T follicular helper cell (primary cell): ENCODE results near the gene ELFN1.

Experiments used
- DNase-seq: peaks from one replicate; pipeline ENCODE4 v3.0.0-alpha.2; 2020; ENCODE audit warnings: low read depth

The ELFN1 gene

DNA sequence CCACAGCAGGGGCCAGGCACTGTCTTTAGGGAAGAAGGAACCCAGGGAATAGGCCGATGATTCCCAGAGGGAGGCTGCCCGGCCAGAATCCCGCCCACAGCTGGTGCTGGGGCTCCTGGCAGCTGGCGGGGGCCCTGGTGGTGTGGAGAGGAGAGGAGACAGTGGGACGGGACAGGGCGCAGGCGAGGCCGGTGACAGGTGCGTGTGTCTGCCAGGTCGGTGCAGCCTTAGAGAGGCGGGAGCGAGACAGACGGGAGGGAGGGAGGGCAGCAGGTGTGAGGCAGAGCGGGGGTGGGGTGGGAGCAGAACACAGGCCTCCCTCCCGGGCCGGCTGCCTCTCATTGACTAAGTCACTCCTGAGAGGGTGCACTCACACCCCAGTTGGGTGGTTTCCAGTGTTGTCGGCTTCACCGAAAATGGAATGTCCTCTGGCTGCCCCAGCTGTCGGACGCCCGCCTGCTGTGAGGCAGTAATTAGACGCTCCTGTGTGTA, 55.2 kb downstream of the ELFN1 start:
- DNase-seq: no peak

DNA sequence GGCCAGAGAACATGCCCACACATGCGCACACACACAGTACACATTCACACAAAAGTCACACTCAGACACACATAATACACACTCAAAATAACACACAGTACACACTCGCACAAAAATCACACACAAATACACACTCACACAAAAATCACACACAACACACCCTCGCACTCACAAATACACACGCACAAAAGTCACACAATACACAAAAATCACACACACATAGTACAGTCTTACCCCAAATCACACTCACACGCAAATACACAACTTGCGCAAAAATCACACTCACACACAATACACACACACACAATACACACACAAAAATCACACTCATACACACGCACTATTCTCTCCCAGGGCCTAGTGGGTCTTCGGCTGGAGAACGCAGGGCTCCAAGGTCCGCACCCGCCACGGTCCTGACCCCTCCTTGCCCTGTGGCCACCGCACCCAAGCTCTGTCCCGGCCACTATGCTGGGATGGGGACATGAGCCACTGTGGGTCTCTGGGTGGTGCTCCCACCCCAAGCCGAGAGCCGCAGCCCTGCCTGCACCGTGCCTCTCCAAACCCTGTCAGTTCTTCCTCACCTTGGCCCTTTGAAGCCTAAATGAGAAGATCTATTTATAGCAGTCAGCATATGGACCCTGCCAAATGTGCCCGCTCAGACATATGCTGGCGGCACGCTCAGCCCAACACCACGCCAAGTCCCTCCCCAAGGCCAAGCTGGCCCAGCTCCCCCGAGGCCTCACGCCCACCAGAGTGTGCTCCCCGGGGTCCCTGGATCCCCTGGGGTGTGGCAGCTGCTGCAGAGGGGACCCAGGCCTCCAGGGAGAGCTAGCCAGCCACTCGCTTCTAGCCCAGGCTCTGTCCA, 55.9 kb downstream of the ELFN1 start:
- no peak for DNase-seq

DNA sequence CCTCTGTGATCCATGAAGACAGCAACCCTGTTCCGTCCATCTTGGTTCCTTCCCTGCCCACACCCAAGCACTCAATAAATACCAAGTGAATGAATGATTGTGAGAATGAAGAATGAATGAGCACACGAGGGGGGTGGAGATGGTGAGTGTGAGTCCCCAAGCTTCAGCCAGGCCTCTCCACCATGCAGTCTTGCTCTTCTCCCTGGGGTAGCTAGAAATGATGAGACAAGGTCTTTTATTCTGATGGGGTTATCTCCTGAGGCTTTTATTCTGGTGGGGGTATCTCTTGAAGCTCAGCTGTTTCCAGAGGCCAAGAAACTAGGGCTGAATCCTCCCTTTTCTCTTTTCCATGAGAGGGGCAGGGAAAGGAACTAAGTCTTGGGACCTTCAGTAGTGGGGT, 57.0 kb downstream of the ELFN1 start:
- DNase-seq: no peak

DNA sequence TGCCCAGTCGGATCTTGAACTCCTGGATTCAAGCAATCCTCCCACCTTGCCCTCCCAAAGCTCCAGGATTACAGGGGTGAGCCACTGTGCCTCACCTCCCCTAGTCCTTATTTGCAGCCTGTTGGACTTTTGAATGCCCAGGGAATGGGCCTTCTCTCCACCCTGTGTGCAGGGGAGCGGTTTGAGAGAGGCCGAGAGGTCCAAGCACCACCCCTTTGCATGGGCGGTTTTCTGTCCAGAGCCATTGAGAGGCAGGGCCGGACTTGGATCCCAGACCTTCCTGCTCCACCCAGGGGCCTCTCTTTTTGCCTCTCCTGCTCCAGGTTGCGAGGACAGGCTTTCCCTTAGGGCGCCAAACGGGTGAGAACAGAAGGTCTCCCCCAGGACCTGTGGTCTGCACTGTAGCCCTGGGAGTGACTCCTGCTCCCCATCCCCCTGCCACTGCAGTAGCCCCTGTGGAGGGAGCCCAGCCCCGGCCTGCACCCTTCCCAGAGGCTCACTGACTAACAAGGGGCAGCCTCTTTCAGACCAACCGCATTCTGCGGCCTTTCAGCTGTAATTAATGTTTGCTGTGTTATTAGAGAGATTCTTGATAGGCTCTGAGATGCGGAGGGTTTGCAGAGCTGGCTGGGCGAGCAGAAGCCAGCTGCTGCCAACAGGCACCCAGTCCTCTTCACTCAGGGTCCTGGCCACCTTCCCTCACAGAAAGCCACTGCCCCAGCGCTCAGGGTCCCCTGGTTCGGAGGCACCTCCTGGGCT, 57.9 kb downstream of the ELFN1 start:
- DNase-seq: no peak

DNA sequence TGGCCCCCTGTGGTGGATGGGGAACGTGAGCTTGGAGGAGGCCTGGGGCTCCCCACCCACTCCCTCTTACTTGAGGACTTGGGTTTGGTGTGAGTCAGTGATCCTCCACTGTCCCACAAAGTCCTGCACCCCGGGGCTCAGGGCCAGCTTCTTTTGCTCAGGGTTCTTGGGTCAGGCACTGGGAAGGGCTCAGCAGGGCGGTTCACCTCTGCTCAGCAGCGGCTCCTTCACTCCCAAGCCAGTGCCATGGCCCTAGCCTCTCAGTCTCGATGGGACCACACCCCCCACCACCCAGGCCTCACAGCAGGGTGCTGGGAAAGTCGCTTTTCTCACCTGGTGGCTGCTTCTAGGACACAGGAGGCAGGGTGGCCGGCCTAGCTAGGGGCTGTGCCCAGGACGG, 59.1 kb downstream of the ELFN1 start:
- DNase-seq: no peak

DNA sequence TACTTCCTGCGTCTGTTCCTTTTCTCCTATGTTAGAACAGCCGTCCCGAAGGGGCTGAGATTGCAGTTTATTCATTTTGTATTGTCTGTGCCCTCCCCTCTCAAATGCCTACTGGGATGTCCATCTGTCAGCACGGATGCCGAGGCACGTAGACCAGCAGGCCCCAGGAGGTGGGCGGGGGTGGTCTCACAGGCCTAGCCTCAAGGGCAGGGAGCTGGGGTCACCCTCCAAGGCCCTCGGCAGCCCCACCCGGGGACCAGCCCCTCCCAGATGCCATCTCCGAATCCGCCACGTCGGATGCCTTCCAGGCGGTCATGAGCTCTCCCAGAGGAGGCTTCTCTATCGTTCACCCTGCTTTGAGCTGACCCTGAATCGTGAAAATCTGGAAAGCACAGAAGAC, 59.7 kb downstream of the ELFN1 start:
- no peak for DNase-seq

DNA sequence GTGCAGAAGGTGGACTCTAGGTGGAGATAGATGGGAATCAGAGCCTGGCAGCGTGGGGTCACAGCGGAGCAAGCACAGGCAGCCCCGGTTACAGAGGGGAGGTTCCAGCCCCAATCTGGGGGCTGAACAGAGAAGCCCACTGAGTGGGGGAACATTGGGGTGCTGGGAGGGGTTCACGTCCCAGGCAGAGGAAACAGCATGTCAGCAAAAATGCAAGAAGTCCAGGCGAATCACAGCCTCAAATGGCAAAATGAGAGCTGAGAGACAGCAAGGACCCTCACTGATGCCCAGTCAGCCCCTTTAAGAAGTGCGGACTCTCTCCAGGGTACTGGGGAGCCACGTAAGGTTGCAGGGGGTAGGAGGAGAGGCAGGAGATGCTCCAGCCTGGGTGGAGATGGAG, 62.0 kb downstream of the ELFN1 start:
- DNase-seq: no peak

DNA sequence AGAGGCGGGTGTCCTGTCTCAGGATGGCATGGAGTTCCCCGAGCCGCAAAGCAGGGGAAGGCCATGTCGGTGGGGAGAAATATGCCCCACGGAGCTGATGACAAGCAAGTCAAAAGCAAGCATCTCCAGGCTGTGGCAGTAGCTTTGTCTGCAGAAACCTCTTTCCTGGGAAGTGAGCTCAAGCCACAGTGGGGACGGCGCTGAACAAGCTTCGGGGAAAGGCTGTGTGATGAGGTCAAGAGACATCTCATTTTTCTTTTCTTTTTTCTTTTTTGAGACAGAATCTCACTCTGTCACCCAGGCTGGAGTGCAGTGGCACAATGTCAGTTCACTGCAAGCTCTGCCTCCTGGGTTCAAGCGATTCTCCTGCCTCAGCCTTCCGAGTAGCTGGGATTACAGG, 62.6 kb downstream of the ELFN1 start:
- no peak for DNase-seq

DNA sequence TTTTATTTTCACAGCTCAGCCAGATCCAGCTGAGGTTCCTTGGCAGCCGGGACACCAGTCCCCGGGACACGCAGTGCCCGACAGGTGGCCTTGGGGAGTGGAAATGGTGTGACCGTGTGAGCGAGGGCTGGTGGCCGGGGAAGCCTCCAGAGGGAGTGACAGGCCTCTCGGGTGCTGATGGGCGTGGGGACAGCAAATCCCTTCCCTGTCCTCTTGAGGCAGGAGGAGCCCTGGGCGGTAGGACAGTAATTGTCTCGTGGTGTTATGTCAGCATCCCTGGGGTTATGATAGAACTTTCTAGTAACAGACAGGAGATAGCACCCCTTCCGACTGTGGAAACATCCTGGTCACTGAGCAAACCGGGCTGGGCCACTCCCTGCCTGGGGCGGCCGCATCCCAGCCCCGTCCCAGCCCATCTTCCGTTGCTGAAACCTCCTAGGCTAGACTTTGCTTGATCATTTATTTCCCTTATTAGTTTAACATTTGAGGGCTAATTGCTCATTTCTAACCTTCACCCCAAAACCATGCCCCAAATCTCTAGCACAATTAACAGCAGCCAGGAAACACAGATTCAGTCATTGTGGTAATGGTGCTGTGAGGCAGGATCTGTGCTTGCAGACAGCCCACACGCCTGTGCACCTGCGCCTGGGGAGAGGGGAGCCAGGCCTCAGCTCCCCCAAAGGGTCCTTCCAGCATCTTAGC, 63.3 kb downstream of the ELFN1 start:
- DNase-seq: no peak

DNA sequence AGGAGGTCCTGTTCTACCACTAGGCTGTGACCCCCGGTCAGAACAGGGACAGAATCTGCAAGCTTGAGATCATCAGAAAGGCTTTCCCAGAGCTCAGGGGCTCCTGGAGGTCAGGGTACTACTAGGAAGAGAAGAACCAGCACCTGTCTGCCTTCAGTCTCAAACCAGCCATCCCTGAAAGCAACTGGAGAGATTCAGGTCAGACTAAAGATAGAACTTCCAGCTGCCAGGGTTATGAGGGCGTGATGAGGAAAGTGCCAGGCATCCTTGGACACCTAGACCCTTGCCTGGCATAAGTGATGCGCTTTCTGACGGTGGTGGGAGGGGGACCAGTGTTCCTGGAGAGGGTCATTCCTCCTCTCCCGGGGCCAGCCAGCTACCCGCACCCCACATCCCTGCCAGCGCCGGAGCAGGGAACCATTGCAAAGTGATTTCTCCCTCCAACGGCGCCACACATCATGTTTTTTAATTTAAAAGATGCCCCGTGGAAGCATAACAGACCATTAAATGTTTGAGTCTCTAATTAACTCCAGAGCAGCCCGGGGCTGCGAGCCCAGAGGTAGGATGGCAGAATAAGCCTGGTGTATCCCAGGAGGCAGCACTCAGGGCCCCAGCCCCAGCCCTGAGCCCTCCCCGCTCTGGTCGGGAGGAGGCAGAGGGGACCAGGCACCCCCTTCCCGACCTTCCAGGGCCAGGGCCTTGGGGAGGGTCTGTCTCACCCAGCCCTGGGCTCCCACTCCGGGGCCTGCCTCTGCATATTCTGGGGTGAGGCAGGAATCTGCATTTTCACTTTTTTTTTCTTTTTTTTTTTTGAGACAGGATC, 64.0 kb downstream of the ELFN1 start:
- DNase-seq: no peak

DNA sequence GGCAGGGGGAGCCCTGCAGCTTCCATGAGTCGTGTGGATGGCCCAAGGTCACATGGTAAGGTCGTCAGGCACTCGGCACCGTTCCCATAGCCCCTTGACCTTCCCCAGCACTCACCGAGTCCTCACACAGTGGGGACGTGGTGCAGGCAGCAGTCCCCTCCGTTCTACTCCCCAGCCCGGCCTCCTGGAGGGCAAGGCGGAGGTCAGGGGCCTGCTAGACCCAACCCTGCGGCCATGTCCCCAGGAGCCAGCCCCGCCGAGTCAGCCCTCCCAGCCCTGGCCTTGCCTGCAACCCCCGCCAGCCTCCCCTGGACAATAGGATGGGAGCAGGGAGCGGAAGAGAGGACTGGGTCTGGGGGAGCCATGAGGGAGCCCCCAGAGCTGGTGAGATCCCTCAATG, 65.2 kb downstream of the ELFN1 start:
- no peak for DNase-seq

DNA sequence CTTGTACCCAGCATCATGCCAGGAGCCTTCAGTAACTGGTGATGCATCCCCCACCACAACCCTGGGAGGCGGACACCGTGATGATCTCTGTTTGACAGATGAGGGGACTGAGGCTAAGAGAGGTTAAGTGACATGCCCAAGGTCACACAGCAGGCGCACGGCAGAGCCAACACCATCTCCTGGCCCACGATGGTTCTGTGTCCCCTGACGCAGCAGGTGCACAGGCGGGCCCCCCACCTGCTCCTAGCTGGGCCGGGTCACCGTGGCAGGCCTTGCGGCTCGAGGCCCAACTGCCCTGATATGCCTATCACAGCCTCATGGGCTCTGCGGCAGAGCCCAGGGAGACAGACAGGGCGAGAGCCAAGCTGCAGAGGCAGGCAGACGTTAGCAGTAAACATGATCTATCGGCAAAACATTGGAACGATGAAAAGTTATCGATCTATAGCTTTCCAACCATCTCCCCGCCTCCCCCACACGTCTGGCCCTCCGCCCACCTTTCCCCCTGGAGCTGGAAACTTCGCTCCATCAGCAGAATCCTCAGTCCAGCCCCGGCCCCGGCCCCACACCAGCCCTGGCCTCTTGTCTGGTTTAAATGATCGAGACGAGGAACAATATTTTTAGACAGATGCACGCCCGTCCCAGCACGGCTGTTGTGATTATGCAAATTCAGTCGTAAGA, 65.9 kb downstream of the ELFN1 start:
- no peak for DNase-seq

DNA sequence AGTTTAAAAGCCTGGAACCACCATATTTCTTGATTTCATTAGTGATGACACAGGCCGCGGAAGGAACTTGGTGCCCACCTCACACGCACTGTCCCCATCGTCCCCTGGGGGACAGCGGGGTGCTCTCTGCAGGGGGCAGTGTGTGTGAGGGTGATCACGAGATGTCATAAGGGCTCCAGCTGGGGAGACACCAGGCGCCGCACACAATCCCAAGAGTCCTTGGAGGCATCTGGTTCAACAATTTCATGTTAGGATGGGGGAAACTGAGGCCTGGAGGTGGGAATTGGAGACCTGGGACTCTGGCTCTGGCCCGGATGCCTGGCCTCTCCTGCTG, 66.4 kb downstream of the ELFN1 start:
- DNase-seq: no peak

DNA sequence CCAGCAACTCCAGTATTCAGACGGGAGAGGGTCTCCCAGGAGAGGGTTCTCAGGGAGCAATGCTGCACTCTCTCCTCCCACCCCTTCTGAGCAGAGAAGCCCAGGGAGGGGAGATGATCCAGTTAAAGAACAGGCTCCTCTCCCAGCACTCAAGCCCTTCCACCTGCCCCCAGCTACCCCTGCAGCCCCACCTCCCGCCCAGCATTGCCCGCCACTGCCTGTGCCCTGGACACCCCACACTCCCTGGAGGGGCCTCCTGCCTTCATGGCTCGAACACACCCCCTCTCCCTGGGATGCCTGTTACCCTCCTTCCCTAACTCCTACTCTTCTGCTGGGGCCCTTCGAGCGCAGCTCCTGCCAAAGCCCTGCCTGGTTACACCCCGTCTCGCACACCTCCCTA, 66.8 kb downstream of the ELFN1 start:
- no peak for DNase-seq

DNA sequence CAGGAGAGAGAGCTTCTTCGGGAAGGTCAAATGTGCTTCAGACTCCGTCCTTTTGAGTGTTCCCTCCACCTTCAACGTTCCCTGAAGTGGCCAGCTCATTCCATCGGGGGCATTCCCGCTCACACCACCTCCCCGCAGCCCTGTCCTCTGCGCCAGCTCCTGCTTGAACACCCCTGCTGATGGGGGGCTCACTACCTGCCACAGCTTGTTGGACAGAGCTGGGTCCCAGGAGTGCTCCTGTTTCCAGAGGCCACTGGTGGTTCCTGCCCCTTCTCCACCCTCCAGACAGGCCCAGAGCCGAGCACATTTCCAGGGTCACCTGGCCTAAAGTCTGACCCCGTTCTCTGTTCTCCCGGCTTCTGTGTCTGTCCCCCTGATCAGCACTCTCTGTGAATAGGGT, 67.4 kb downstream of the ELFN1 start:
- no peak for DNase-seq

DNA sequence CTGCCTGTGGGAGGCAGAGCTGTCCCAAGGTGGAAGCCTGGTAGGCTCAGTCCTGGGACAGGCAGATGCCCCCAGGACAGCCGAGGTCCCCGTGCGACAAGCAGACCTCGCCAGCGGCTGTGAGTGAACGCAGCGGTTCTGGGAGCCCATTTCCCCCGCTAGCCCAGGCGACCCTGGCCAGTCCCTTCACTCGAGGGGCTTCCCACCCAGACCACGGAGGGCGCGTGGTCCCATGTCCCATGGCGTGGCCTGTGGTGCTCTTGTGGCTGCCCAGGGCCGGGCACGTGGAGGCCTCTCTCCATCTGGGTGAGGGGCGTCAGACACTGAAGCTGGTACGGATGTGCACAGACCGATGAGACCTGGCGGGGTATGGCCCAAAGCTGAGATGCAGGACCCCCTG, 67.9 kb downstream of the ELFN1 start:
- no peak for DNase-seq

DNA sequence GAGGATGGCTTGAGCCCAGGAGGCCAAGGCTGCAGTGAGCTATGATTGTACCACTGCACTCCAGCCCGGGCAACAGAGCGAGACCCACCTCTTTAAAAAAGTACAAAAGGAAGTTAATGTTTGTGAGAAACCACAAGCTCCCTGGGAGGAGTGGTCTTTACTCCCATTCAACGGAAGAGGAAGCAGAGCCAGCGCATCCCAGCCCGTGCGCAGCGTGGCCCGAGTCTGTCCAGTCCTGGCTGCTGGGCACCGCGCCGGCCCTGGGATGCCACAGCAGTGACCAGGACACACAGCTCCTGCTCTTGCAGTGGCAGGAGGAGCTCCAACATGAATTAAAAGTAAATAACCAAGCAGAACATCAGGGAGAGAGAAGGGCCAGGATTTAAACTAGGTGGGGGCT, 68.4 kb downstream of the ELFN1 start:
- DNase-seq: no peak

DNA sequence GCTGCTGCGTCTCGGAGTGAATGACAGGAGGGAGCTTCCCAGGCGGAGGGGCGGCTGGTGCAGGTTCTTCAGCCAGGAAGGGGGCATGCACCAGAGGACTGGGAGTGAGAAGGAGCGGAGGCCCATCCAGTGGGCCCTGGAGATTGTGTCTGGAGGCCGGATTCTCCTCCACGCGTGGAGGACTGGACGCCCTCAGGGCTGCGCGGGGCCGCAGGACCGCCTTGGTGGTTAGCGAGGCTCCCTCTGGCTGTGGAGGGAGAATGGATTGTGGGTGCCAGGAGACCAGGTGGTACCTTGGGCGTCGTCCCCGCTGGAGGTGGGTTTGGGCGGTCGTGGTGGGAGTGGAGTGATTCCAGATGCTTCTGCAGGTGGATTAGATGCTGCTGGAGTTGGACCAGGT, 68.9 kb downstream of the ELFN1 start:
- DNase-seq: no peak

DNA sequence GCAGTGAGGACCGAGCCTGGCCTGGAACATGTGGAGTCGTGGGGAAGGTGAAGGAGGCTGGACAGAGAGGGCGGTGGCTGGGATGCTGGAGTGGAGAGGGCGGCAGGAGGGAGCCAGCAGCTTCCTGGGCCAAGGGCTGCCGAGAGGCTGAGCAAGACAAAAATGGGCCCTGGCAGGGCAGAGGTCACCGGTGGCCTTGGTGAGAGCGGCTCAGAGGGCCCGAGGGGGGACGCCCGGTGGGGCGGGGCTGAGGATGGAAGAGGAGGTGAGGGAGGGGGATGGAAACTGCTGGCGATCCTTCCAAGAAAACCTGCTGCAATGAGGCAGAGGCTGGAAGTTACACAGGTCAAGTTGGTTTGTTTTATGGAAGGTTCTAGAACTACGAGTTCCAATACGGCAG, 69.5 kb downstream of the ELFN1 start:
- DNase-seq: no peak

DNA sequence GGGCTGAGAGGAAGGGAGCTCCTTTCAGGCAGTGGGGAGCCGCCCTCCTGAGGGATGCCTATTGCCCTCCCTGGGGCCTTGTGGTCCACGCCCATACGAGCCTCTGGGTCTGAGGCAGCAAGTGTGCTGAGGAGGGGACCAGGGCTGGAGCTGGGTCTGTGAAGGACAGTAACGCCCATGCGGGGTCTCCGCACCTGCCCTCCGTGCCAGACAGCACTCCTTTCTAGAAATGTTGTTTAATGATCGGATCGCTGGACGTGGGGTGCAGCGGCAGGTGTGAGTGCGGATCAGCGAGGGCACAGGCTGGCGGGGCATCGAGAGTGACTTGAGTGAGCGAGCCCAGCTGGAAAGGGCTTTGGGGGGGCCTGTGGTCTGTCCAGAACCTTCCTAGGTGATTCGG, 70.1 kb downstream of the ELFN1 start:
- DNase-seq: no peak

DNA sequence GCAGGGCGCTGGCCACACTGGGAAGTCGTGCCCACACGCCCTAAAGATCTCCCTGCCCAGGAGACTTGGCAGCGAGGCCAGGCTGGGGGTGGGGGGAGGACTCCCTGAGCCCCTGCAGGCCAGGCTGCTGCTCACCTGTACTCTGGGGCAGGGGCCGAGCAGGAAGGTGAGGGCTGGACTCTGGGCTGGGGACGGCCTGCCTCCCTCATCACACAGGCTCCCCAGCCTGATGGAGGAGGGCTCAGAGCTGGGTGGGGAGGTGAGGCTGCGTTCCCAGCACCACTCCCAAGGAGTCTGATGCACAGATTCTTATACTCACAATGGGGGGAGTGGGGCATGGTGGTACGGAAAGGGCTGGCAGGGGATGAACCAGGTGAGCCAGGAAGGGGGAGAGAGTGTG, 71.2 kb downstream of the ELFN1 start:
- DNase-seq: no peak
